ENCODE results near the gene KCNJ14. TPM values are rescaled to one million over a fixed set of nuclear protein-coding genes. Genes with fewer than 3 reads are reported as not detected.
A peak's percentile ranks its signal among the peaks of the same experiment; 100 is the strongest.

KCNJ14 gene
- polyA plus RNA-seq, 1 of the 3 experiments (the other 2 are of a cell fraction): 1.2 TPM

- H3K9me3 ChIP-seq: no peaks in the 10 kb centered on the region
- TF ChIP-seq EZH2phosphoT487 (IDR thresholded peaks at IDR 0.05; ENCODE audit: borderline replicate concordance, low read depth): no peak
- TF ChIP-seq NFIC (IDR thresholded peaks at IDR 0.05; ENCODE audit: borderline replicate concordance): no peak
- no peak for TF ChIP-seq MXI1 (IDR thresholded peaks at IDR 0.05; ENCODE audit: low read depth, low read length)
- no peak for TF ChIP-seq CTCF (IDR thresholded peaks at IDR 0.05)
- TF ChIP-seq GATA2 (CRISPR knock-in tag; IDR thresholded peaks at IDR 0.05): no peak
- WGBS (ENCODE audit: low lambda C conversion rate): 86% methylated on average over 5 of the region's 7 CpGs
- peaks cover 9% of the 10 kb centered on the region for H4K20me1 ChIP-seq (ENCODE audit: insufficient read depth)
- H3K79me2 ChIP-seq (ENCODE audit: insufficient read depth): no peaks in the 10 kb centered on the region
- POLR2A ChIA-PET: interaction anchor here (0.9 to 1.5 kb wide), 3 partner anchors 8 to 10 kb away, joined by 3 to 6 read pairs (median 5); no protein-coding TSS in a partner anchor
- CTCF ChIA-PET: interaction anchor here (1.8 to 4.4 kb wide), 2 partner anchors 10 to 129 kb away, joined by 5 to 23 read pairs; no protein-coding TSS in a partner anchor
- no peak overlapping the region for H3K9ac ChIP-seq
- H3K4me1 ChIP-seq (ENCODE audit: control insufficient read depth in 1 of 2, insufficient read depth in 2 of 2, low read depth in 1 of 2, low read length in 1 of 2): peaks cover 7 to 11% of the 10 kb centered on the region in 2 experiments; a peak in 3 of 4 replicates
- no peaks in the 10 kb centered on the region for H3K27me3 ChIP-seq (ENCODE audit: insufficient read depth)
- H3K4me3 ChIP-seq (ENCODE audit: low read depth in 2 of 2, low read length in 1 of 2): no peak overlapping the region
- H2AFZ ChIP-seq (ENCODE audit: low read depth): no peak overlapping the region
- no peak overlapping the region for H3K4me2 ChIP-seq
- peaks cover 15 to 45% of the 10 kb centered on the region in 2 experiments for H3K36me3 ChIP-seq (replicated peaks in 1 of 2; ENCODE audit: control insufficient read depth in 1 of 2, insufficient read depth in 2 of 2, low read length in 1 of 2)
- peaks cover 22% of the 10 kb centered on the region for H3F3A ChIP-seq (replicated peaks; ENCODE audit: insufficient read depth)
- H3K27ac ChIP-seq (ENCODE audit: low read depth in 2 of 2, low read length in 1 of 2): no peak overlapping the region
- DNase-seq: peak; percentile 19
- H3K9me2 ChIP-seq: no peaks in the 10 kb centered on the region
These were observed 24.3 kb downstream of the KCNJ14 start for GRCh38 chr19:48479686-48480085.

DNA sequence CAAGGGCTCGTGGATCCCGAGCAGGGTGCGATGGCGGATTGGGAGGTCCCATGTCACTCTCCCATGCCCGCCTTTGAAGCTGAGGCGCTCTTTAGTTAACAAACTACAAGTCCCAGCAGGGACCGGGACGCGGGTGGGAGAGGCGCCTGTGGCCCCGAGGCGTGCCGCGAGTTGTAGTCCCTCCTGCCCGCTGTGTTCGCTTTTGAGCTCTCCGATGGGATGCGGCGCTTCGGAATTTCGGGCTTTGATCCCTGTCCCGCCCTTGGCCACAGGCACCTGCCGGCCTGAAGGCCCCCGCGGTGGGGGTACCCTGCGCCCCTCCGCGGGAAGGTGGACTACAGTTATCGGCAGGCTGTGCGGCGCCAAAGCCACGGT lies 24.8 kb downstream of the KCNJ14 start:
- H4K20me1 ChIP-seq (ENCODE audit: insufficient read depth): peaks cover 9% of the 10 kb centered on the region
- H2AFZ ChIP-seq (ENCODE audit: low read depth): no peak overlapping the region
- TF ChIP-seq, protein P1, sequence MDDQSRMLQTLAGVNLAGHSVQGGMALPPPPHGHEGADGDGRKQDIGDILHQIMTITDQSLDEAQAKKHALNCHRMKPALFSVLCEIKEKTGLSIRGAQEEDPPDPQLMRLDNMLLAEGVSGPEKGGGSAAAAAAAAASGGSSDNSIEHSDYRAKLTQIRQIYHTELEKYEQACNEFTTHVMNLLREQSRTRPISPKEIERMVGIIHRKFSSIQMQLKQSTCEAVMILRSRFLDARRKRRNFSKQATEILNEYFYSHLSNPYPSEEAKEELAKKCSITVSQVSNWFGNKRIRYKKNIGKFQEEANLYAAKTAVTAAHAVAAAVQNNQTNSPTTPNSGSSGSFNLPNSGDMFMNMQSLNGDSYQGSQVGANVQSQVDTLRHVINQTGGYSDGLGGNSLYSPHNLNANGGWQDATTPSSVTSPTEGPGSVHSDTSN (IDR thresholded peaks at IDR 0.05): no peak
- TF ChIP-seq TEAD4 (IDR thresholded peaks at IDR 0.05; ENCODE audit: borderline replicate concordance, insufficient read depth): no peak
- TF ChIP-seq NFIC (IDR thresholded peaks at IDR 0.05; ENCODE audit: borderline replicate concordance): no peak
- no peak for TF ChIP-seq TAF1 (IDR thresholded peaks at IDR 0.05; ENCODE audit: borderline replicate concordance, low read depth, low read length)
- TF ChIP-seq CHD2 (IDR thresholded peaks at IDR 0.05; ENCODE audit: low read length, partially characterized antibody): no peak
- TF ChIP-seq SIN3A (IDR thresholded peaks at IDR 0.05; ENCODE audit: borderline replicate concordance, low read depth, low read length): no peak
- no peak for TF ChIP-seq FOXM1 (IDR thresholded peaks at IDR 0.05; ENCODE audit: low read depth)
- no peak for TF ChIP-seq USF1 (IDR thresholded peaks at IDR 0.05; ENCODE audit: borderline replicate concordance, low read depth)
- TF ChIP-seq RAD21 (IDR thresholded peaks at IDR 0.05; ENCODE audit: low read length): no peak
- TF ChIP-seq MEF2A (IDR thresholded peaks at IDR 0.05; ENCODE audit: borderline replicate concordance, low read depth): no peak
- no peak for TF ChIP-seq CTCF (IDR thresholded peaks at IDR 0.05)
- no peaks in the 10 kb centered on the region for H3K9me3 ChIP-seq
- no peak overlapping the region for H3K4me3 ChIP-seq (ENCODE audit: low read depth in 2 of 2, low read length in 1 of 2)
- peaks cover 7 to 11% of the 10 kb centered on the region in 2 experiments; a peak in 3 of 4 replicates for H3K4me1 ChIP-seq (ENCODE audit: control insufficient read depth in 1 of 2, insufficient read depth in 2 of 2, low read depth in 1 of 2, low read length in 1 of 2)
- no peak for DNase-seq
- H3F3A ChIP-seq (replicated peaks; ENCODE audit: insufficient read depth): peaks cover 22% of the 10 kb centered on the region
- H3K9ac ChIP-seq: no peak overlapping the region
- no peaks in the 10 kb centered on the region for H3K9me2 ChIP-seq
- POLR2A ChIA-PET: interaction anchor here (1.4 to 1.5 kb wide), 2 partner anchors 10 kb away, joined by 5 to 6 read pairs; no protein-coding TSS in a partner anchor
- WGBS (ENCODE audit: low lambda C conversion rate): 96% methylated on average over 28 of the region's 32 CpGs
- no peaks in the 10 kb centered on the region for H3K27me3 ChIP-seq (ENCODE audit: insufficient read depth)
- no peaks in the 10 kb centered on the region for H3K79me2 ChIP-seq (ENCODE audit: insufficient read depth)
- H3K4me2 ChIP-seq: no peak overlapping the region
- CTCF ChIA-PET: interaction anchor here (4.4 kb wide), 1 partner anchor 10 kb away, joined by 23 read pairs; no protein-coding TSS in a partner anchor
- H3K36me3 ChIP-seq (replicated peaks in 1 of 2; ENCODE audit: control insufficient read depth in 1 of 2, insufficient read depth in 2 of 2, low read length in 1 of 2): peaks cover 10 to 41% of the 10 kb centered on the region in 2 experiments
- no peak overlapping the region for H3K27ac ChIP-seq (ENCODE audit: low read depth in 2 of 2, low read length in 1 of 2)

Data from SK-N-SH (cell line).